Right atrium auricular region (tissue), 2 donors: Measurements from ENCODE around the gene VASN. TPM values are rescaled to one million over a fixed set of nuclear protein-coding genes. Genes with fewer than 3 reads are reported as not detected.
A peak's percentile ranks its signal among the peaks of the same experiment; 100 is the strongest.
"Not testable (repeated sequence)": the region's sequence is repeated elsewhere in the genome, so short reads cannot be mapped to it uniquely, and the experiment has no call there.

Experiments
- DNase-seq: peaks from one replicate; pipeline ENCODE4 v3.0.0-alpha.2; 2019; ENCODE audit warnings: low spot score
- H3K27ac ChIP-seq, 2 donors: fragments of 200-600 bp; sonication (generic); 1 replicate in 1 of 2; 2 replicates in 1 of 2; pipeline ENCODE4 v1.5.1; 2016 to 2019
- H3K27me3 ChIP-seq, 2 donors: fragments of 200-600 bp; sonication (generic); one replicate each; pipeline versions ENCODE4 v1.5.1 to v1.6.0; 2017 to 2019
- H3K36me3 ChIP-seq: fragments of 200-600 bp; sonication (generic); one replicate; pipeline ENCODE4 v1.5.1; 2016
- H3K4me1 ChIP-seq, 2 donors: fragments of 200-600 bp; sonication (generic); one replicate each; pipeline versions ENCODE4 v1.5.1 to v1.6.0; 2017 to 2019
- H3K4me3 ChIP-seq, 2 donors: fragments of 200-600 bp; sonication (generic); 1 replicate in 1 of 2; 2 replicates in 1 of 2; pipeline ENCODE4 v1.5.1; 2017 to 2019; ENCODE audit warnings: mild to moderate bottlenecking in 1 of 2, moderate library complexity in 1 of 2
- H3K9me3 ChIP-seq, 2 donors: fragments of 200-600 bp; sonication (generic); one replicate each; pipeline ENCODE4 v1.5.1; 2019
- CTCF ChIP-seq, 2 donors: fragments of 200-600 bp; sonication (generic); IDR thresholded peaks; one replicate each; pipeline ENCODE4 v1.5.1; 2019; ENCODE audit warnings: antibody characterized with exemption in 2 of 2
- total RNA-seq, 2 donors: library from RNA; depleted of rRNA; stranded (reverse); fragments of >200 nt; gene quantifications; one replicate each; pipeline ENCODE4 v1.1.0, GENCODE V29; 2016

VASN gene
- total RNA-seq, 2 donors from 2014 or later: 17.9 to 39.0 TPM

GRCh38 chr16:4330277-4330874 lies 41.3 kb upstream of the VASN start:
- peak; percentile 88 for DNase-seq
- H3K4me3 ChIP-seq: no peak overlapping the region
- H3K36me3 ChIP-seq: peaks cover 29% of the 10 kb centered on the region
- H3K27me3 ChIP-seq: no peaks in the 10 kb centered on the region
- H3K4me1 ChIP-seq: peaks cover 0 to 51% of the 10 kb centered on the region in 2 donors
- H3K27ac ChIP-seq: peak overlapping the region; percentile 84 to 90
- H3K9me3 ChIP-seq: no peaks in the 10 kb centered on the region
- peak; percentile 98 to 99 for TF ChIP-seq CTCF (IDR thresholded peaks at IDR 0.05)

GRCh38 chr16:4332083-4332482 lies 39.6 kb upstream of the VASN start:
- H3K9me3 ChIP-seq: no peaks in the 10 kb centered on the region

DNA sequence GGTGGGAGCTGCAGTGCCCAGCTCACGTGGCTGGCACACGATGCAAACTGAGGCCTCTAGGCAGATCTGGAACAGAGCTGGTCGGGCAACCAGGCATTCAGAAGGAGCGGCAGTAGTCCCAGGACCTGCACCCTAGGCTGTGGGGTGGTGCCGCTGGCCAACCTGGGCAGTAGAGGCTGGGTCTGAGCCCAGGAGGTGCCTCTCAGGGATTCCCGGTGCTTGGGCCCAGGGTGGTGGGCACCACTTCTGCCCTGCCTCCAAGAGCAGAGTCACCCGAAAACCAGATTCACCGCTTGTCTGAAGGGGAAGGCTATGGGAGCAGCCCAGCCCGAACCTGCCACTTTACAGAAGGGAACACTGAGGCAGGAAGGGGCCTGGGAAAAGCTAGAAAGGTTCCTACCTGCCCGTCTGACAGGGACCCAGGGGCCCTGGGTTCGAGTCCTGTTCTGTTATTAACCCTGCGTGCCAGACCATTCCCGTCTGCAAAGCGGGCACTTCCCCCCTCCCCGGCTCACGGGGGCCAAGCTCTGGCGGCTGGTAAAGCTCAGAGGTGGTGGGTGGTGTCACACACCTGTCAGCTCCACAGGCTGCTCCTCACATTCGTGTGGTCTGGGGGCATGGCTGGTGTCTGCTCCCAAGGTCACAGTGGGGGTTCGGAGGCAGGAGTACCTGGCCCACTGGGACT lies 38.9 kb upstream of the VASN start:
- DNase-seq: no peak
- H3K27me3 ChIP-seq: no peaks in the 10 kb centered on the region
- H3K36me3 ChIP-seq: peaks cover 50% of the 10 kb centered on the region
- H3K27ac ChIP-seq: no peak overlapping the region
- no peak for TF ChIP-seq CTCF (IDR thresholded peaks at IDR 0.05)
- no peaks in the 10 kb centered on the region for H3K9me3 ChIP-seq
- no peak overlapping the region for H3K4me3 ChIP-seq
- H3K4me1 ChIP-seq: peaks cover 0 to 29% of the 10 kb centered on the region in 2 donors

More at GRCh38 chr16:4332083-4332482, 39.6 kb upstream of the VASN start:
- H3K4me3 ChIP-seq: no peak overlapping the region
- DNase-seq: no peak
- peaks cover 46% of the 10 kb centered on the region for H3K36me3 ChIP-seq
- peaks cover 0 to 36% of the 10 kb centered on the region in 2 donors for H3K4me1 ChIP-seq
- no peak overlapping the region for H3K27ac ChIP-seq
- no peaks in the 10 kb centered on the region for H3K27me3 ChIP-seq
- TF ChIP-seq CTCF (IDR thresholded peaks at IDR 0.05): no peak

GRCh38 chr16:4333308-4333638 lies 38.4 kb upstream of the VASN start:
- DNase-seq: no peak
- no peak for TF ChIP-seq CTCF (IDR thresholded peaks at IDR 0.05)
- no peak overlapping the region for H3K27ac ChIP-seq
- peaks cover 50% of the 10 kb centered on the region for H3K36me3 ChIP-seq
- H3K4me1 ChIP-seq: peaks cover 0 to 24% of the 10 kb centered on the region in 2 donors
- no peak overlapping the region for H3K4me3 ChIP-seq
- no peaks in the 10 kb centered on the region for H3K27me3 ChIP-seq
- no peaks in the 10 kb centered on the region for H3K9me3 ChIP-seq

GRCh38 chr16:4333714-4334113 lies 37.9 kb upstream of the VASN start:
- H3K4me1 ChIP-seq: peaks cover 0 to 23% of the 10 kb centered on the region in 2 donors
- peaks cover 50% of the 10 kb centered on the region for H3K36me3 ChIP-seq
- not testable (repeated sequence) for DNase-seq, H3K27ac ChIP-seq, H3K4me3 ChIP-seq, H3K9me3 ChIP-seq, H3K27me3 ChIP-seq

DNA sequence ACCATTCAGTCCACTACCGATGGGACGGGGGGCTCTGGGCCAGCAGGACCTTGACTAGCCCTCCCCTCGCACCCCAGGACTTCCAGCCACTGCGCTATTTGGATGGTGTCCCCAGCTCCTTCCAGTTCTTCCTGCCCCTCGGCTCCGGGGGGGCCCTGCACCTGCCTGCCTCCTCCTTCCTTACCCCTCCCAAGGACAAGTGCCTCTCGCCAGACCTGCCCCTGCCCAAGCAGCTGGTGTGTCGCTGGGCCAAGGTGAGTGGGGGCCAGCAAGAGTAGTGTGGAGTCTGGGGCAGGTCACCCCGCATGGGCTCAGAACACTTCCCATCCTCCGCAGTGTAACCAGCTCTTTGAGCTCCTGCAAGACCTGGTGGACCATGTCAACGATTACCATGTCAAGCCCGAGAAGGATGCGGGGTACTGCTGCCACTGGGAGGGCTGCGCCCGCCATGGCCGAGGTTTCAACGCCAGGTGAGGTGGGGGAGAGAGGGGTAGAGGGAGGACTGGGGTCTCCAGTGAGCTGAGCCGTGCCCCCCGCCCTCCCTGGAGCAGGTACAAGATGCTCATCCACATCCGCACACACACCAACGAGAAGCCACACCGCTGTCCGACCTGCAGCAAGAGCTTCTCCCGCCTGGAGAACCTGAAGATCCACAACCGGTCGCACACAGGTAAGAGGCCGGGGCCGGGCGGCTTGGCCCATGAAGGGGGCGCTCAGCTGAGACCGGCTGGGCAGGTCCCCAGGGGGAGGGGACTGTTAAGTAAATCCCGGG lies 36.7 kb upstream of the VASN start:
- no peak for DNase-seq
- TF ChIP-seq CTCF (IDR thresholded peaks at IDR 0.05): no peak
- Histone ChIP-seq H3K27me3 (no peaks in the 10 kb centered on the region), H3K36me3 (peaks cover 50% of the 10 kb centered on the region), H3K27ac (no peak overlapping the region), H3K4me3 (no peak overlapping the region), H3K9me3 (no peaks in the 10 kb centered on the region), H3K4me1 (peaks cover 0 to 21% of the 10 kb centered on the region in 2 donors)
